ENCODE results near the gene GSDMA. TPM values are rescaled to one million over a fixed set of nuclear protein-coding genes. Genes with fewer than 3 reads are reported as not detected.
"Not testable (repeated sequence)": the region's sequence is repeated elsewhere in the genome, so short reads cannot be mapped to it uniquely, and the experiment has no call there.

GSDMA gene
- total RNA-seq, 1 donor from 2014 or later = not detected

- DNase-seq (ENCODE audit: low read depth, low spot score) = peak; percentile 61
Measured at GRCh38 chr17:39928858-39929645, 33.8 kb upstream of the GSDMA start.

GRCh38 chr17:39929646-39930407 is 33.0 kb upstream of the GSDMA start:
- no peak for DNase-seq (ENCODE audit: low read depth, low spot score)

GRCh38 chr17:39933912-39934311 is 28.9 kb upstream of the GSDMA start:
- no peak for DNase-seq (ENCODE audit: low read depth, low spot score)

GRCh38 chr17:39934324-39934723 is 28.5 kb upstream of the GSDMA start:
- DNase-seq (ENCODE audit: low read depth, low spot score) = no peak

- DNase-seq (ENCODE audit: low read depth, low spot score) = no peak
Measured at GRCh38 chr17:39935909-39936308, 26.9 kb upstream of the GSDMA start.

GRCh38 chr17:39937447-39937846 is 25.4 kb upstream of the GSDMA start:
- DNase-seq (ENCODE audit: low read depth, low spot score) = no peak

- DNase-seq (ENCODE audit: low read depth, low spot score) = no peak
Measured at GRCh38 chr17:39938140-39938869, 24.5 kb upstream of the GSDMA start.

- no peak for DNase-seq (ENCODE audit: low read depth, low spot score)
Measured at GRCh38 chr17:39939106-39939505, 23.7 kb upstream of the GSDMA start.

- DNase-seq (ENCODE audit: low read depth, low spot score) = no peak
Measured at GRCh38 chr17:39939588-39940419, 23.0 kb upstream of the GSDMA start.

- no peak for DNase-seq (ENCODE audit: low read depth, low spot score)
Measured at GRCh38 chr17:39943702-39944392, 19.0 kb upstream of the GSDMA start.

GRCh38 chr17:39944393-39944711 is 18.5 kb upstream of the GSDMA start:
- DNase-seq (ENCODE audit: low read depth, low spot score) = no peak

GRCh38 chr17:39946551-39947330 is 16.1 kb upstream of the GSDMA start:
- DNase-seq (ENCODE audit: low read depth, low spot score) = no peak

- not testable (repeated sequence) for DNase-seq (ENCODE audit: low read depth, low spot score)
Measured at GRCh38 chr17:39948489-39948828, 14.3 kb upstream of the GSDMA start.

- DNase-seq (ENCODE audit: low read depth, low spot score) = no peak
Measured at GRCh38 chr17:39949028-39949427, 13.8 kb upstream of the GSDMA start.

- DNase-seq (ENCODE audit: low read depth, low spot score) = no peak
Measured at GRCh38 chr17:39950871-39951348, 11.9 kb upstream of the GSDMA start.

GRCh38 chr17:39951924-39952679 is 10.7 kb upstream of the GSDMA start:
- no peak for DNase-seq (ENCODE audit: low read depth, low spot score)

GRCh38 chr17:39952680-39953470 is 9.9 kb upstream of the GSDMA start:
- DNase-seq (ENCODE audit: low read depth, low spot score) = peak; percentile 82

- DNase-seq (ENCODE audit: low read depth, low spot score) = no peak
Measured at GRCh38 chr17:39953471-39953888, 9.3 kb upstream of the GSDMA start.
